HUES48 (cell line): ENCODE data around the gene KLK8.
"Not testable (repeated sequence)": the region's sequence is repeated elsewhere in the genome, so short reads cannot be mapped to it uniquely, and the experiment has no call there.

Experiments
- H3K27ac ChIP-seq: one replicate; pipeline ENCODE4 v1.7.0; 2013; ENCODE audit warnings: low read depth, low read length, inconsistent platforms
- H3K27me3 ChIP-seq: 2 replicates; pipeline ENCODE4 v1.6.1; 2013; ENCODE audit warnings: mild to moderate bottlenecking, low read length; ENCODE audit not compliant: control insufficient read depth, insufficient read depth
- H3K36me3 ChIP-seq: 2 replicates; pipeline ENCODE4 v1.6.1; 2013; ENCODE audit warnings: low read length; ENCODE audit not compliant: control insufficient read depth, insufficient read depth
- H3K4me1 ChIP-seq: 2 replicates; pipeline ENCODE4 v1.6.1; 2013; ENCODE audit warnings: mild to moderate bottlenecking, low read length; ENCODE audit not compliant: control insufficient read depth, insufficient read depth
- H3K4me3 ChIP-seq: 2 replicates; pipeline ENCODE4 v1.5.1; 2013; ENCODE audit warnings: mild to moderate bottlenecking, low read depth, low read length
- H3K9ac ChIP-seq: 2 replicates; pipeline ENCODE4 v1.6.1; 2013; ENCODE audit warnings: mild to moderate bottlenecking, low read depth, low read length, moderate library complexity
- H3K9me3 ChIP-seq: 2 replicates; pipeline ENCODE4 v1.6.1; 2013; ENCODE audit warnings: low read length; ENCODE audit not compliant: control insufficient read depth, insufficient read depth

Gene KLK8

GRCh38 chr19:50982186-50982585, 19.2 kb downstream of the KLK8 start:
- Histone ChIP-seq H3K9me3 (no peaks in the 10 kb centered on the region), H3K4me3 (no peak overlapping the region), H3K27ac (no peak overlapping the region), H3K9ac (no peak overlapping the region), H3K27me3 (peaks cover 4% of the 10 kb centered on the region; the same call in 1 of the 2 replicates), H3K36me3 (no peaks in the 10 kb centered on the region), H3K4me1 (peaks cover 10% of the 10 kb centered on the region; the same call in 1 of the 2 replicates)

- H3K27ac ChIP-seq: no peak overlapping the region
- H3K9ac ChIP-seq: no peak overlapping the region
- no peak overlapping the region for H3K4me3 ChIP-seq
- H3K27me3 ChIP-seq: peaks cover 3% of the 10 kb centered on the region; the same call in 1 of the 2 replicates
- H3K9me3 ChIP-seq: no peaks in the 10 kb centered on the region
- peaks cover 10% of the 10 kb centered on the region; the same call in 1 of the 2 replicates for H3K4me1 ChIP-seq
- H3K36me3 ChIP-seq: no peaks in the 10 kb centered on the region
Observed at GRCh38 chr19:50981587-50982146, 19.7 kb downstream of the KLK8 start.

- Histone ChIP-seq H3K4me3 (no peak overlapping the region), H3K27ac (no peak overlapping the region), H3K9me3 (no peaks in the 10 kb centered on the region), H3K27me3 (peaks cover 3% of the 10 kb centered on the region; the same call in 1 of the 2 replicates), H3K4me1 (peaks cover 15% of the 10 kb centered on the region), H3K36me3 (no peaks in the 10 kb centered on the region), H3K9ac (no peak overlapping the region)
Observed at GRCh38 chr19:50980208-50980607, 21.2 kb downstream of the KLK8 start.

DNA sequence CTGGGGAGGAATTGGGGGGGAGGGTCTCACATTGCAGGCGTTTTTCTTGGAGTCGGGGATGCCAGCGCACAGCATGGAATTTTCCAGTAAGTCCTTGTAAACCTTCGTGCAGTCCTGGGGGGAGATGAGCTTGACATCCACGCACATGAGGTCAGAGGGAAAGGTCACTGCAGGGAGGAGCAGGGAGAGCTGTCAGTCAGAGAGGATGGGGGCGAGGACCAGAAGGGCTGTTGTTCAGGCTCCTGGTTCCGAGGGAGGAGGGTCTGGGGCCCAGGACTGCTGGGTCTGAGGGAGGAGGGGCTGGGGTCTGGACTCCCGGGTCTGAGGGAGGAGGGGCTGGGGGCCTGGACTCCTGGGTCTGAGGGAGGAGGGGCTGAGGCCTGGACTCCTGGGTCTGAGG, 21.6 kb downstream of the KLK8 start:
- H3K27me3 ChIP-seq: peaks cover 3% of the 10 kb centered on the region; the same call in 1 of the 2 replicates
- peaks cover 15% of the 10 kb centered on the region for H3K4me1 ChIP-seq
- H3K36me3 ChIP-seq: no peaks in the 10 kb centered on the region
- no peak overlapping the region for H3K27ac ChIP-seq
- H3K9me3 ChIP-seq: no peaks in the 10 kb centered on the region
- no peak overlapping the region for H3K9ac ChIP-seq
- H3K4me3 ChIP-seq: no peak overlapping the region

DNA sequence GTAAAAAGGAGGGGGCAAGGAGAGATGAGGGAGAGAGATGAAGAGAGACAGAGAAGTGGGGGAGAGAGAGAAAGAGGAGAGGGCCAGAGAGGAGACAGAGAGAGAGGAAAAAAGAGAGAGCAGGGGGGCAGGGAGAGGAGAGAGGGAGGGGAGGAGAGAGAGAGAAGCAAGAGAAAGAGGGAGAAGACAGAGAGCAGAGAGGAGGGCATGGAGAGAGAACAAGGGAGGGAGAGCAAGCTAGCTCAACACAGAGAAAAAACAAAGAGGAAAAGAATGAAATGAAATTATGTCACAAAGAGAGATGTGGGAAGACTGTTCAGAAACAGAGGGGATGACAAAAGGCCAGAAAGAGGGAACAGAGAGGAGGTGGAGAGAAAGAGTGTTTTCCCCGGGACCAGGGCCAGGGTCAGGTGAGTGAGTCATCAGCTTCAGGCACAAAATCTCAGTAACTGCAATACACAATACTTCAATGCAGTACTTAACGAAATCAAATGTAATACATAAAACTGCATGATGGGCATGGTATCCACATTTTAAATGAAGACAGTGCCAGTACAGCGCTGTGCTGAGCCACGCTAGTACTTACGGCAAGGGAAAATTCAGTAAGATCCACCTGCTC, 22.5 kb downstream of the KLK8 start:
- peaks cover 15% of the 10 kb centered on the region for H3K4me1 ChIP-seq
- H3K27ac ChIP-seq: no peak overlapping the region
- no peak overlapping the region for H3K9ac ChIP-seq
- no peaks in the 10 kb centered on the region for H3K36me3 ChIP-seq
- H3K27me3 ChIP-seq: peaks cover under 1% of the 10 kb centered on the region; the same call in 1 of the 2 replicates
- H3K9me3 ChIP-seq: no peaks in the 10 kb centered on the region
- no peak overlapping the region for H3K4me3 ChIP-seq

- Histone ChIP-seq H3K27me3 (no peaks in the 10 kb centered on the region), H3K36me3 (no peaks in the 10 kb centered on the region), H3K4me1 (peaks cover 15% of the 10 kb centered on the region), H3K27ac (no peak overlapping the region), H3K9ac (no peak overlapping the region), H3K9me3 (no peaks in the 10 kb centered on the region), H3K4me3 (no peak overlapping the region)
Observed at GRCh38 chr19:50977626-50978025, 23.8 kb downstream of the KLK8 start.

DNA sequence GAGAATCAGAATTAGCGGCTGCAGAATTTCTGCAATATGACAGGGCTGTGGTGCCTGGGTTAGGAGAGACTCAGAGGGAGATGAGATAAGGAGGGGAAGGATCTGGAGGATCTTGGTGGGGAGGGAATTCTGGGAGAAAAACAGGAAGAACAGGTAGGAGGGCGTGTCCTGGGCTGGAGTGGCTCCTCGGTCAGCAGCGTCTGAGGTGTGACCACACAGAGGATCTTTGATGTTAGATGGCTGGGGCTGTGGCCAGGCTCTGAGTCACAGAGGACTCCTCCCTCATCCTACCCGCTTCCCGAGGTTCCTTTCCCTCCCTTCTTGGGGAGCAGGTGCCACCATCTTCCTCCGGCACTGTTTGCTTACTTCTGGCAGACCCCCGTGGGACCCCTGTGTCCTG, 25.6 kb downstream of the KLK8 start:
- H3K27me3 ChIP-seq: no peaks in the 10 kb centered on the region
- H3K36me3 ChIP-seq: no peaks in the 10 kb centered on the region
- no peak overlapping the region for H3K4me3 ChIP-seq
- H3K27ac ChIP-seq: no peak overlapping the region
- no peaks in the 10 kb centered on the region for H3K9me3 ChIP-seq
- no peak overlapping the region for H3K9ac ChIP-seq
- peaks cover 15% of the 10 kb centered on the region for H3K4me1 ChIP-seq

DNA sequence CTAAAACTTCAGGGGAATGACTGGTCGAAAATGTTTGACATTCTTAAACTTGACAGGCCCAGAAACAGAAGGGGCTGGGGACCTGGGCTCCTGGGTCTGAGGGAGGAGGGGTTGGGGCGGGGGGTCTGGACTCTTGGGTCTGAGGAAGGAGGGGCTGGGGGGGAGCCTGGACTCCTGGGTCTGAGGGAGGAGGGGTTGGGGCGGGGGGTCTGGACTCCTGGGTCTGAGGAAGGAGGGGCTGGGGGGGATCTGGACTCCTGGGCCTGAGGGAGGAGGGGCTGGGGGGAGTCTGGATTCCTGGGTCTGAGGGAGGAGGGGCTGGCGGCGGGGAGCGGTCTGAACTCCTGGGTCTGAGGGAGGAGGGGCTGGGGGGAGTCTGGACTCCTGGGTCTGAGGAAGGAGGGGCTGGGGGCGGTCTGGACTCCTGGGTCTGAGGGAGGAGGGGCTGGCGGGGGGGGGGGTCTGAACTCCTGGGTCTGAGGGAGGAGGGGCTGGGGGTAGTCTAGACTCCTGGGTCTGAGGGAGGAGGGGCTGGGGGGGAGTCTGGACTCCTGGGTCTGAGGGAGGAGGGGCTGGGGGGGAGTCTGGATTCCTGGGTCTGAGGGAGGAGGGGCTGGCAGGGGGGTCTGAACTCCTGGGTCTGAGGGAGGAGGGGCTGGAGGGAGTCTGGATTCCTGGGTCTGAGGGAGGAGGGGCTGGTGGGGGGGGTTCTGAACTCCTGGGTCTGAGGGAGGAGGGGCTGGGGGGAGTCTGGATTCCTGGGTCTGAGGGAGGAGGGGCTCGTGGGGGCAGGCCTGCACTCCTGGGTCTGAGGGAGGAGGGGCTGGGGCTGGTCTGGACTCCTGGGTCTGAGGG, 26.5 kb downstream of the KLK8 start:
- Histone ChIP-seq H3K27ac (no peak overlapping the region), H3K9ac (no peak overlapping the region), H3K9me3 (no peaks in the 10 kb centered on the region), H3K27me3 (no peaks in the 10 kb centered on the region), H3K36me3 (no peaks in the 10 kb centered on the region), H3K4me1 (peaks cover 15% of the 10 kb centered on the region), H3K4me3 (no peak overlapping the region)

- Histone ChIP-seq H3K27me3 (no peaks in the 10 kb centered on the region), H3K36me3 (no peaks in the 10 kb centered on the region), H3K4me1 (peaks cover 10% of the 10 kb centered on the region; the same call in 1 of the 2 replicates), H3K4me3 (no peak overlapping the region), H3K9ac (no peak overlapping the region), H3K9me3 (no peaks in the 10 kb centered on the region), H3K27ac (no peak overlapping the region)
Observed at GRCh38 chr19:50972795-50973376, 28.5 kb downstream of the KLK8 start.

- not testable (repeated sequence) for H3K36me3 ChIP-seq, H3K9ac ChIP-seq, H3K27ac ChIP-seq, H3K27me3 ChIP-seq, H3K4me1 ChIP-seq, H3K4me3 ChIP-seq, H3K9me3 ChIP-seq
Observed at GRCh38 chr19:50969810-50970209, 31.6 kb downstream of the KLK8 start.

DNA sequence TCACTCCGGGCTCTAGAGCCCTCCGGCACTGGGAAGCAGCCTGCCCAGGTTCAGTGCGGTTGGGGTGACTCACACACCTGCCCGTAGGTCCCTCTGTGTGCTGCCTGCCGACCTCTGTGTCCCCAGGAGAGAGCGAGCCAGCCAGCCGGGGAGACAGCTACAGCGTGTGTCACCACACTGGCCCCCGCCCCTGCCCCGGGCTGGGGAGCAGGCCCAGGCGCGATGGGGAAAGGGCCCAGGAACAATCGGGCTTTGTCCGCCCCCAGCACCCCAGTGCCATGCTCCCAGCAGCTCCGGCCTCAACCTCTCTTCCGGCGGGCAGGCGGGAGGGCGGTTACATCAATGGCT, 32.0 kb downstream of the KLK8 start, which contains the start of gene KLK6:
TSS of gene KLK6 (minus strand) at position 179 of the 348 bp plus-strand sequence. CDS start 1,487 bp downstream, outside the sequence.
- no peak within 1 kb of the TSS for H3K27ac ChIP-seq
- H3K4me3 ChIP-seq: no peak within 1 kb of the TSS
- no peaks in the 10 kb centered on the region for H3K27me3 ChIP-seq
- H3K9ac ChIP-seq: no peak within 1 kb of the TSS
- 0 out of 2 replicates have a peak, but pooled peaks cover 5% of the 10 kb centered on the region for H3K4me1 ChIP-seq
- no peaks in the 10 kb centered on the region for H3K9me3 ChIP-seq
- no peaks in the 10 kb centered on the region for H3K36me3 ChIP-seq
